Fibroblast of lung (primary cell): ENCODE results near the gene ST6GAL1. TPM values are rescaled to one million over a fixed set of nuclear protein-coding genes. Genes with fewer than 3 reads are reported as not detected.
"Not testable (repeated sequence)": the region's sequence is repeated elsewhere in the genome, so short reads cannot be mapped to it uniquely, and the experiment has no call there.

Experiments used
- DNase-seq, 2 donors: peaks; one replicate each; pipeline versions ENCODE4 v3.0.0 to v3.0.0-alpha.2; 2010; ENCODE audit warnings: low read depth in 2 of 2
- H2AFZ ChIP-seq: 2 replicates; pipeline ENCODE4 v1.5.1; 2012; ENCODE audit warnings: low read length, control low read depth, inconsistent platforms
- H3K27ac ChIP-seq: 2 replicates; pipeline ENCODE4 v1.5.1; 2011; ENCODE audit warnings: low read length, control low read depth; ENCODE audit not compliant: insufficient read depth
- H3K27me3 ChIP-seq: 2 replicates; pipeline ENCODE4 v1.5.1; 2011; ENCODE audit warnings: mild to moderate bottlenecking, low read length; ENCODE audit not compliant: control insufficient read depth, insufficient read depth
- H3K36me3 ChIP-seq: 2 replicates; pipeline ENCODE4 v1.5.1; 2011; ENCODE audit warnings: low read length; ENCODE audit not compliant: control insufficient read depth, insufficient read depth
- H3K4me1 ChIP-seq: 2 replicates; pipeline ENCODE4 v1.5.1; 2011; ENCODE audit warnings: low read length; ENCODE audit not compliant: control insufficient read depth, insufficient read depth; ENCODE audit errors: extremely low read depth
- H3K4me2 ChIP-seq: 2 replicates; pipeline ENCODE4 v1.5.1; 2011; ENCODE audit warnings: low read length, control low read depth; ENCODE audit not compliant: insufficient read depth; ENCODE audit errors: extremely low read depth
- H3K4me3 ChIP-seq, 4 experiments: fragments of 200-600 bp in 1 of 4; sonication (generic) in 1 of 4; replicated peaks in 1 of 4; 2 replicates each; pipeline ENCODE4 v1.5.1; 2011 to 2016; ENCODE audit warnings: low read length in 4 of 4, low read depth in 3 of 4, mild to moderate bottlenecking in 3 of 4, control low read depth in 2 of 4, inconsistent platforms in 1 of 4, mixed read lengths in 1 of 4; ENCODE audit not compliant: insufficient read depth in 1 of 4; ENCODE audit errors: control extremely low read depth in 1 of 4
- H3K79me2 ChIP-seq: 2 replicates; pipeline ENCODE4 v1.5.1; 2012; ENCODE audit warnings: mild to moderate bottlenecking, low read length, inconsistent platforms; ENCODE audit not compliant: control insufficient read depth, insufficient read depth
- H3K9ac ChIP-seq: 2 replicates; pipeline ENCODE4 v1.5.1; 2011; ENCODE audit warnings: mild to moderate bottlenecking, low read length, control low read depth; ENCODE audit not compliant: insufficient read depth
- H3K9me3 ChIP-seq: 2 replicates; pipeline ENCODE4 v1.5.1; 2012; ENCODE audit warnings: low read depth, low read length; ENCODE audit not compliant: control insufficient read depth, insufficient read depth
- H4K20me1 ChIP-seq: 2 replicates; pipeline ENCODE4 v1.5.1; 2011; ENCODE audit warnings: low read length; ENCODE audit not compliant: control insufficient read depth, insufficient read depth; ENCODE audit errors: extremely low read depth
- CTCF ChIP-seq, 2 donors: IDR thresholded peaks in 1 of 2; conservative IDR thresholded peaks in 1 of 2; 1 replicate in 1 of 2; 2 replicates in 1 of 2; pipeline ENCODE4 v1.5.1; 2011 to 2012; ENCODE audit warnings: low read length in 2 of 2, control low read depth in 1 of 2, inconsistent platforms in 1 of 2, low read depth in 1 of 2, mild to moderate bottlenecking in 1 of 2
- EZH2 ChIP-seq: IDR thresholded peaks from 2 replicates; pipeline ENCODE4 v1.5.1; 2012; ENCODE audit warnings: low read length, control low read depth, mild to moderate bottlenecking; ENCODE audit errors: missing control alignments
- polyA plus RNA-seq, 2 donors: library from polyadenylated mRNA; depleted of rRNA in 1 of 2; stranded (reverse) in 1 of 2; unstranded in 1 of 2; fragments of >200 nt; gene quantifications; 2 replicates each; pipeline ENCODE4 v1.2.1, GENCODE V29; 2011 to 2012; ENCODE audit warnings: missing spikeins in 1 of 2
- total RNA-seq: library from RNA; depleted of rRNA; stranded (reverse); fragments of >200 nt; gene quantifications from 2 replicates; pipeline ENCODE4 v1.2.1, GENCODE V29; 2014

Gene ST6GAL1
- total and polyA plus RNA-seq, 2 donors (not counting 1 experiment from before 2014, with no cell fraction given) = 0.83 to 1.00 TPM

GRCh38 chr3:186990277-186990676, 60.0 kb downstream of the ST6GAL1 start:
- no peak for TF ChIP-seq EZH2
- TF ChIP-seq CTCF (conservative IDR thresholded peaks at IDR 0.05 in 1 of 2, IDR thresholded peaks at IDR 0.05 in 1 of 2; ENCODE audit: low read depth in 1 of 2, low read length in 2 of 2) = no peak
- Histone ChIP-seq H3K36me3 (no peaks in the 10 kb centered on the region), H3K27ac (no peak overlapping the region), H3K4me1 (no peaks in the 10 kb centered on the region), H2AFZ (no peak overlapping the region), H4K20me1 (no peaks in the 10 kb centered on the region), H3K4me3 (no peak overlapping the region), H3K9me3 (no peaks in the 10 kb centered on the region), H3K4me2 (no peak overlapping the region), H3K27me3 (no peaks in the 10 kb centered on the region), H3K9ac (no peak overlapping the region), H3K79me2 (no peaks in the 10 kb centered on the region)
- peak in 1 of 2 donors; percentile 31 for DNase-seq

GRCh38 chr3:186990878-186991308, 60.6 kb downstream of the ST6GAL1 start:
- Histone ChIP-seq H3K27me3 (no peaks in the 10 kb centered on the region), H3K4me1 (no peaks in the 10 kb centered on the region), H3K9me3 (no peaks in the 10 kb centered on the region), H3K4me3 (no peak overlapping the region), H3K4me2 (no peak overlapping the region), H3K36me3 (no peaks in the 10 kb centered on the region), H2AFZ (no peak overlapping the region), H4K20me1 (no peaks in the 10 kb centered on the region), H3K9ac (no peak overlapping the region), H3K27ac (no peak overlapping the region), H3K79me2 (no peaks in the 10 kb centered on the region)
- TF ChIP-seq EZH2 (no peak), CTCF (conservative IDR thresholded peaks at IDR 0.05 in 1 of 2, IDR thresholded peaks at IDR 0.05 in 1 of 2; ENCODE audit: low read depth in 1 of 2, low read length in 2 of 2) (no peak)
- DNase-seq = peak; percentile 26 to 94

- TF ChIP-seq CTCF (conservative IDR thresholded peaks at IDR 0.05 in 1 of 2, IDR thresholded peaks at IDR 0.05 in 1 of 2; ENCODE audit: low read depth in 1 of 2, low read length in 2 of 2) = no peak
- no peak for TF ChIP-seq EZH2
- H3K4me3 ChIP-seq = no peak overlapping the region
- no peaks in the 10 kb centered on the region for H3K36me3 ChIP-seq
- H3K27me3 ChIP-seq = no peaks in the 10 kb centered on the region
- no peaks in the 10 kb centered on the region for H3K9me3 ChIP-seq
- H4K20me1 ChIP-seq = no peaks in the 10 kb centered on the region
- DNase-seq = no peak
- no peak overlapping the region for H3K27ac ChIP-seq
- H3K4me1 ChIP-seq = no peaks in the 10 kb centered on the region
- H3K79me2 ChIP-seq = no peaks in the 10 kb centered on the region
- no peak overlapping the region for H3K4me2 ChIP-seq
- H2AFZ ChIP-seq = no peak overlapping the region
- H3K9ac ChIP-seq = no peak overlapping the region
Measured at GRCh38 chr3:186991470-186991869, 61.1 kb downstream of the ST6GAL1 start.

- H3K4me2 ChIP-seq, DNase-seq, H3K4me1 ChIP-seq, H3K27ac ChIP-seq, H4K20me1 ChIP-seq, H3K79me2 ChIP-seq, H3K27me3 ChIP-seq, H2AFZ ChIP-seq, H3K36me3 ChIP-seq, H3K9ac ChIP-seq, H3K9me3 ChIP-seq, H3K4me3 ChIP-seq: not testable (repeated sequence)
Measured at GRCh38 chr3:186992096-186992495, 61.8 kb downstream of the ST6GAL1 start.
